Testis (tissue), 3 donors: ENCODE measurements around the gene SIGLEC10. TPM values are rescaled to one million over a fixed set of nuclear protein-coding genes. Genes with fewer than 3 reads are reported as not detected.

Experiments used
- DNase-seq: peaks from one replicate; pipeline ENCODE4 v3.0.0-alpha.2; 2019
- H3K27ac ChIP-seq, 2 donors: fragments of 200-600 bp; sonication (generic); one replicate each; pipeline ENCODE4 v1.5.1; 2019
- H3K27me3 ChIP-seq: fragments of 200-600 bp; sonication (generic); one replicate; pipeline ENCODE4 v1.5.1; 2019
- H3K36me3 ChIP-seq: fragments of 200-600 bp; sonication (generic); one replicate; pipeline ENCODE4 v1.5.1; 2017; ENCODE audit warnings: low read depth; ENCODE audit errors: missing control alignments
- H3K4me1 ChIP-seq: fragments of 200-600 bp; sonication (generic); one replicate; pipeline ENCODE4 v1.5.1; 2019
- H3K4me3 ChIP-seq, 2 donors: fragments of 200-600 bp; sonication (generic); one replicate each; pipeline ENCODE4 v1.5.1; 2017 to 2019
- H3K9me3 ChIP-seq: fragments of 200-600 bp; sonication (generic); one replicate; pipeline ENCODE4 v1.5.1; 2017
- CTCF ChIP-seq, 3 experiments: fragments of 450-650 bp in 2 of 3; fragments of 200-600 bp in 1 of 3; sonication (generic) in 1 of 3; IDR thresholded peaks; one replicate each; pipeline ENCODE4 v1.5.1; 2016 to 2019; ENCODE audit warnings: antibody characterized with exemption in 3 of 3, mild to moderate bottlenecking in 2 of 3, moderate library complexity in 1 of 3
- POLR2A ChIP-seq: fragments of 450-650 bp; IDR thresholded peaks from one replicate; pipeline ENCODE4 v1.6.1; 2017; ENCODE audit warnings: antibody characterized with exemption, mild to moderate bottlenecking, moderate library complexity
- WGBS, 2 donors: methylation state at CpG; one replicate each; pipeline ENCODE4 v1.1.5; 2018; 5-methylcytosine and 5-hydroxymethylcytosine counted together
- intact Hi-C: fragments of 100-400 bp; cut with DNase I; formaldehyde crosslinking; loops from one replicate; pipeline ENCODE4 v1.15.1; 2023; ENCODE audit warnings: low total_unique reads
- polyA plus RNA-seq: library from polyadenylated mRNA; stranded (reverse); fragments of 350-450 nt; fragmentation: Illumina TruSeq; extraction: RNeasy Lipid Tissue Mini Kit (QIAGEN cat#74804); gene quantifications from one replicate; pipeline ENCODE4 v1.2.3, GENCODE V29; 2014; ENCODE audit warnings: low read depth, low replicate concordance; ENCODE audit not compliant: insufficient read depth
- total RNA-seq, 2 donors: library from RNA; depleted of rRNA; stranded (reverse); fragments of >200 nt; gene quantifications; one replicate each; pipeline ENCODE4 v1.2.3, GENCODE V29; 2016

SIGLEC10 gene
- total and polyA plus RNA-seq, 3 donors from 2014 or later = 0.87 to 2.3 (median 2.2) TPM

GRCh38 chr19:51368366-51369282 is 48.8 kb downstream of the SIGLEC10 start, which contains the start of gene CLDND2:
TSS of gene CLDND2 (minus strand) at chr19:51369003. CDS start at chr19:51368577, 426 bp downstream.
- Histone ChIP-seq H3K27me3 (no peaks in the 10 kb centered on the region), H3K27ac (peak within 1 kb of the TSS; percentile 78 to 95), H3K9me3 (no peaks in the 10 kb centered on the region), H3K4me3 (peak within 1 kb of the TSS; percentile 69 to 74), H3K4me1 (peaks cover 14% of the 10 kb centered on the region), H3K36me3 (no peaks in the 10 kb centered on the region)
- no peak for DNase-seq
- WGBS, 2 donors = 44 to 62% methylated on average over 13 to 23 of the region's 23 CpGs
- TF ChIP-seq POLR2A (no peak), CTCF (IDR thresholded peaks at IDR 0.05) (no peak)
- intact Hi-C loops = no loop called here

DNA sequence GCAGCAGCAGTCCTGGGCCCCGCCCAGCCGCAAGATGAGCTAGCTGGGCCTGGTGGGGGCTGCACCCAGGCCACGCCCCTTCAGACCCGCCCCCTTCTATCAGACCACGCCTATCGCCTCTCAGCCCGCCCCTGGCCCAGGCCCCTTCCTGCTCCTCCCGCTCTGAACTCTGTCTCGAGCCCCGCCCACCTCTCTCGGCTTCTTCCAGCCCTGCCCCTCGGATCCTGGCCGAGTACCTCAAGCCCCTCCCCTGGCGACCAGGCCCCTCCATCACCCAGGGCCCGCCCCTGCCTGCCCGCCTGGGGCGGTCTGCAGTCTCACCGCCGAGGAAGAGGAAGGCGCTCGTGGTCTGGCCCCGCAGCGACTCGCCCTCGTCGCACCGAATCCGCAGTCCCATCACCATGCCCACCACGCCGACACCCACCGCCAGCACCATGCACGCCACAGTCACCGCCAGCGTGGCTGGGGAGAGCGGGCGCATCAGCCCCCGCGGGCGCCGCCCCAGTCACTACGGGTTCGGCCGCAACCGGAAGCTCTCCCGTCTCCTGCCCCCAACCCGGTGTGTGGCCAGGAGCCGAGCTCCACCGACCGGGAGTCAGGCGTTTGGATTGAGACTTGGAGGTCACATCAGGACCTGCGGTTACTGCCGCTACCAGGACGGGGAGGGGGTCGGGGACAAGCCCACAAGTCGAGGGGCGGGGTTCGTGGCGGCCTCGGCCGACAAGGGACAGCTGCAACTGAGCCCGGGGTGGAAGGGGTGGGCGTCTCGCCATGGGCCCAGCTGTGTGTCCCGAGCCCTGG is 49.7 kb downstream of the SIGLEC10 start:
- intact Hi-C loops = no loop called here
- Histone ChIP-seq H3K9me3 (no peaks in the 10 kb centered on the region), H3K27ac (peak overlapping the region; percentile 78 to 95), H3K4me3 (peak overlapping the region; percentile 69 to 74), H3K4me1 (peaks cover 14% of the 10 kb centered on the region), H3K36me3 (no peaks in the 10 kb centered on the region), H3K27me3 (no peaks in the 10 kb centered on the region)
- peak; percentile 100 for DNase-seq
- 0 to 1% methylated on average over 3 to 47 of the region's 64 CpGs for WGBS, 2 donors
- TF ChIP-seq POLR2A (no peak), CTCF (IDR thresholded peaks at IDR 0.05) (peak in 1 of 3 experiments; percentile 8)

- peak overlapping the region; percentile 69 to 74 for H3K4me3 ChIP-seq
- peak overlapping the region; percentile 87 to 95 for H3K27ac ChIP-seq
- no peaks in the 10 kb centered on the region for H3K36me3 ChIP-seq
- intact Hi-C loops = no loop called here
- H3K9me3 ChIP-seq = no peaks in the 10 kb centered on the region
- TF ChIP-seq CTCF (IDR thresholded peaks at IDR 0.05) = no peak
- peak; percentile 91 for TF ChIP-seq POLR2A
- peaks cover 14% of the 10 kb centered on the region for H3K4me1 ChIP-seq
- H3K27me3 ChIP-seq = no peaks in the 10 kb centered on the region
- DNase-seq = peak; percentile 21
- WGBS, 2 donors = 0 to 1% methylated on average over 10 to 15 of the region's 15 CpGs
These were observed 50.2 kb downstream of the SIGLEC10 start for GRCh38 chr19:51367255-51367564.

- H3K27me3 ChIP-seq = no peaks in the 10 kb centered on the region
- no peaks in the 10 kb centered on the region for H3K9me3 ChIP-seq
- intact Hi-C loops = no loop called here
- no peaks in the 10 kb centered on the region for H3K36me3 ChIP-seq
- peak overlapping the region; percentile 69 to 74 for H3K4me3 ChIP-seq
- TF ChIP-seq CTCF (IDR thresholded peaks at IDR 0.05) (no peak), POLR2A (peak; percentile 88)
- DNase-seq = peak; percentile 99
- H3K27ac ChIP-seq = peak overlapping the region; percentile 87 to 95
- H3K4me1 ChIP-seq = peaks cover 14% of the 10 kb centered on the region
- WGBS, 2 donors = 0% methylated on average over 42 to 53 of the region's 54 CpGs
These were observed 50.8 kb downstream of the SIGLEC10 start for GRCh38 chr19:51366389-51367254.
